IMR-90 (cell line): ENCODE measurements around the gene DRC7. TPM values are rescaled to one million over a fixed set of nuclear protein-coding genes. Genes with fewer than 3 reads are reported as not detected.

Experiments
- ATAC-seq: fragments of 200-7000 bp; cut with Tn5 transposase; 2 replicates; pipeline ENCODE4 v1.9.1; 2020; ENCODE audit warnings: low read depth, mild to moderate bottlenecking, moderate library complexity
- BruUV-seq: library from RNA; stranded (reverse); fragments of 400-500 nt; replicated peaks from 2 replicates; lab custom pipeline; 2021; lab: Mats Ljungman, UMichigan
- CTCF ChIA-PET: fragments of 300-600 bp; formaldehyde crosslinking; extraction: SDS; loops from one replicate; lab custom pipeline; 2021; ENCODE audit warnings: antibody characterized with exemption; lab: Yijun Ruan, JAX
- POLR2A ChIA-PET: fragments of 300-600 bp; sonication (Branson Sonifier 250); formaldehyde crosslinking; loops from one replicate; lab custom pipeline; 2022; ENCODE audit warnings: antibody characterized with exemption; ENCODE audit not compliant: unreplicated experiment; lab: Charles Lee
- DNase-seq: peaks from one replicate; pipeline ENCODE4 v3.0.0; 2013
- H2AFZ ChIP-seq: replicated peaks from 2 replicates; pipeline ENCODE3; 2013; ENCODE audit warnings: low read length, mild to moderate bottlenecking; ENCODE audit not compliant: poor library complexity
- H2AK5ac ChIP-seq: 2 replicates; pipeline ENCODE4 v1.6.1; 2013; ENCODE audit warnings: low read depth, low read length, inconsistent platforms
- H2AK9ac ChIP-seq: replicated peaks from 2 replicates; pipeline ENCODE3; 2013; ENCODE audit warnings: mild to moderate bottlenecking, low read depth, low read length, moderate library complexity; ENCODE audit not compliant: poor library complexity
- H2BK120ac ChIP-seq: 2 replicates; pipeline ENCODE4 v1.6.1; 2013; ENCODE audit warnings: low read depth, low read length, inconsistent platforms
- H2BK15ac ChIP-seq: 3 replicates; pipeline ENCODE4 v1.6.1; 2013; ENCODE audit warnings: low read depth, low read length, inconsistent platforms
- H2BK20ac ChIP-seq: 2 replicates; pipeline ENCODE4 v1.6.1; 2013; ENCODE audit warnings: low read depth, mild to moderate bottlenecking, inconsistent platforms, low read length, moderate library complexity
- H2BK5ac ChIP-seq: 2 replicates; pipeline ENCODE4 v1.6.1; 2013; ENCODE audit warnings: mild to moderate bottlenecking, low read depth, low read length, inconsistent platforms; ENCODE audit not compliant: poor library complexity, severe bottlenecking
- H3K14ac ChIP-seq: replicated peaks from 2 replicates; pipeline ENCODE4 v1.6.1; 2013; ENCODE audit warnings: low read depth, low read length, inconsistent platforms
- H3K18ac ChIP-seq: 2 replicates; pipeline ENCODE4 v1.6.1; 2013; ENCODE audit warnings: low read depth, low read length, control low read depth
- H3K23ac ChIP-seq: 2 replicates; pipeline ENCODE4 v1.6.1; 2013; ENCODE audit warnings: low read depth, low read length, inconsistent platforms
- H3K27ac ChIP-seq: 2 replicates; pipeline ENCODE4 v1.5.1; 2013; ENCODE audit warnings: mild to moderate bottlenecking, control low read depth, low read length; ENCODE audit not compliant: insufficient read depth
- H3K27me3 ChIP-seq: 2 replicates; pipeline ENCODE4 v1.6.1; 2013; ENCODE audit warnings: low read length; ENCODE audit not compliant: control insufficient read depth, insufficient read depth
- H3K36me3 ChIP-seq: 2 replicates; pipeline ENCODE4 v1.6.1; 2013; ENCODE audit warnings: low read length, mixed read lengths; ENCODE audit not compliant: control insufficient read depth, insufficient read depth
- H3K4ac ChIP-seq: 2 replicates; pipeline ENCODE4 v1.6.1; 2013; ENCODE audit warnings: low read depth, low read length, inconsistent platforms
- H3K4me1 ChIP-seq: 2 replicates; pipeline ENCODE4 v1.6.1; 2013; ENCODE audit warnings: low read length, mixed read lengths; ENCODE audit not compliant: control insufficient read depth, insufficient read depth
- H3K4me2 ChIP-seq: 2 replicates; pipeline ENCODE4 v1.6.1; 2013; ENCODE audit warnings: low read depth, mild to moderate bottlenecking, control low read depth, low read length, moderate library complexity
- H3K4me3 ChIP-seq: 2 replicates; pipeline ENCODE4 v1.5.1; 2013; ENCODE audit warnings: low read depth, mild to moderate bottlenecking, control low read depth, low read length, moderate library complexity; ENCODE audit not compliant: insufficient read depth
- H3K56ac ChIP-seq: 2 replicates; pipeline ENCODE4 v1.6.1; 2013; ENCODE audit warnings: low read length, inconsistent platforms; ENCODE audit not compliant: insufficient read depth; ENCODE audit errors: extremely low read depth
- H3K79me1 ChIP-seq, 2 experiments: 2 replicates each; pipeline ENCODE4 v1.6.1; 2013; ENCODE audit warnings: low read length in 2 of 2, inconsistent platforms in 1 of 2, low read depth in 1 of 2
- H3K9ac ChIP-seq: 2 replicates; pipeline ENCODE4 v1.6.1; 2013; ENCODE audit warnings: low read depth, low read length, control low read depth
- H3K9me1 ChIP-seq: 2 replicates; pipeline ENCODE4 v1.6.1; 2013; ENCODE audit warnings: low read length, inconsistent platforms; ENCODE audit not compliant: insufficient read depth
- H3K9me3 ChIP-seq: 2 replicates; pipeline ENCODE4 v1.6.1; 2013; ENCODE audit warnings: low read length; ENCODE audit not compliant: control insufficient read depth, insufficient read depth
- H4K20me1 ChIP-seq: 2 replicates; pipeline ENCODE4 v1.6.1; 2013; ENCODE audit warnings: low read length, inconsistent platforms; ENCODE audit not compliant: insufficient read depth
- H4K5ac ChIP-seq: 2 replicates; pipeline ENCODE4 v1.6.1; 2013; ENCODE audit warnings: mild to moderate bottlenecking, low read depth, low read length, control low read depth
- H4K8ac ChIP-seq, 2 experiments: 2 replicates each; pipeline ENCODE4 v1.6.1; 2013; ENCODE audit warnings: low read depth in 2 of 2, low read length in 2 of 2, control low read depth in 1 of 2, inconsistent platforms in 1 of 2
- H4K91ac ChIP-seq: 2 replicates; pipeline ENCODE4 v1.6.1; 2013; ENCODE audit warnings: low read depth, low read length, inconsistent platforms; ENCODE audit not compliant: insufficient read depth
- BHLHE40 ChIP-seq: fragments of 150-350 bp; IDR thresholded peaks from 2 replicates; pipeline ENCODE4 v1.6.1; 2016; ENCODE audit warnings: mild to moderate bottlenecking, low read depth, low read length
- CEBPB ChIP-seq: IDR thresholded peaks from 2 replicates; pipeline ENCODE4 v1.6.1; 2012; ENCODE audit warnings: low read depth, low read length, improper control_type of control experiment
- CHD1 ChIP-seq: IDR thresholded peaks from 2 replicates; pipeline ENCODE4 v1.6.1; 2012; ENCODE audit warnings: low read depth, low read length, improper control_type of control experiment
- ELK1 ChIP-seq: fragments of 150-350 bp; IDR thresholded peaks from 2 replicates; pipeline ENCODE4 v1.6.1; 2016; ENCODE audit warnings: low read depth, mild to moderate bottlenecking, low read length, moderate library complexity, borderline replicate concordance
- FOS ChIP-seq: fragments of 150-350 bp; IDR thresholded peaks from 2 replicates; pipeline ENCODE4 v1.6.1; 2016; ENCODE audit warnings: low read depth, low read length
- MAFK ChIP-seq: IDR thresholded peaks from 2 replicates; pipeline ENCODE4 v1.6.1; 2012; ENCODE audit warnings: low read depth, low read length, improper control_type of control experiment
- MAZ ChIP-seq: IDR thresholded peaks from 2 replicates; pipeline ENCODE4 v1.6.1; 2012; ENCODE audit warnings: low read depth, mild to moderate bottlenecking, low read length, improper control_type of control experiment, moderate library complexity, borderline replicate concordance
- MXI1 ChIP-seq: IDR thresholded peaks from 2 replicates; pipeline ENCODE4 v1.6.1; 2012; ENCODE audit warnings: low read depth, mild to moderate bottlenecking, low read length, moderate library complexity, borderline replicate concordance
- NFE2L2 ChIP-seq: fragments of 150-350 bp; IDR thresholded peaks from 2 replicates; pipeline ENCODE4 v1.6.1; 2016; ENCODE audit warnings: low read depth, mild to moderate bottlenecking, low read length
- POLR2A ChIP-seq: IDR thresholded peaks from 2 replicates; pipeline ENCODE4 v1.6.1; 2012; ENCODE audit warnings: mild to moderate bottlenecking, low read depth, low read length
- RAD21 ChIP-seq: IDR thresholded peaks from 2 replicates; pipeline ENCODE4 v1.6.1; 2012; ENCODE audit warnings: low read length, improper control_type of control experiment
- RCOR1 ChIP-seq: IDR thresholded peaks from 2 replicates; pipeline ENCODE4 v1.6.1; 2012; ENCODE audit warnings: mild to moderate bottlenecking, low read length, improper control_type of control experiment; ENCODE audit not compliant: insufficient replicate concordance
- RFX5 ChIP-seq: IDR thresholded peaks from 2 replicates; pipeline ENCODE4 v1.8.0; 2012; ENCODE audit warnings: low read depth, mild to moderate bottlenecking, low read length, moderate library complexity
- SMC3 ChIP-seq: fragments of 150-350 bp; IDR thresholded peaks from 2 replicates; pipeline ENCODE4 v1.6.1; 2016; ENCODE audit warnings: low read depth, mild to moderate bottlenecking, antibody characterized with exemption, low read length, moderate library complexity
- USF2 ChIP-seq: fragments of 150-350 bp; IDR thresholded peaks from 2 replicates; pipeline ENCODE4 v1.6.1; 2017; ENCODE audit warnings: mild to moderate bottlenecking, antibody characterized with exemption, low read length, low read depth
- WGBS, 2 experiments: methylation state at CpG; one replicate each; pipeline versions ENCODE4 v1.1.5 to v1.1.7; 2013; ENCODE audit warnings: missing lambda C conversion rate in 2 of 2; ENCODE audit not compliant: insufficient read length in 1 of 2; ENCODE audit errors: extremely low coverage in 2 of 2; 5-methylcytosine and 5-hydroxymethylcytosine counted together
- dilution Hi-C: fragments of 300-500 bp; cut with HindIII; formaldehyde crosslinking; loops from one replicate; pipeline ENCODE4 v1.14.3; 2018; ENCODE audit warnings: low sequenced_read_pairs; ENCODE audit not compliant: unreplicated experiment
- in situ Hi-C: fragments of 300-500 bp; cut with MboI; formaldehyde crosslinking; loops from 3 replicates; pipeline ENCODE4 v1.14.3; 2019; ENCODE audit warnings: low sequenced_read_pairs, inconsistent platforms, mixed read lengths
- intact Hi-C: fragments of 100-400 bp; cut with micrococcal nuclease; formaldehyde crosslinking; loops from 2 replicates; pipeline ENCODE4 v1.10.0; 2022
- polyA plus RNA-seq, 3 experiments: library from polyadenylated mRNA; depleted of rRNA; stranded (reverse); fragments of >200 nt; gene quantifications; 2 replicates each; pipeline ENCODE4 v1.2.3, GENCODE V29; 2012; ENCODE audit warnings: low replicate concordance in 1 of 3
- total RNA-seq: library from RNA; depleted of rRNA; stranded (reverse); fragments of >200 nt; gene quantifications from 2 replicates; pipeline ENCODE4 v1.2.3, GENCODE V29; 2012
- TF ChIP-seq, protein P1 (sequence below): conservative IDR thresholded peaks from 2 replicates; pipeline ENCODE4 v1.5.1; 2012; ENCODE audit warnings: mild to moderate bottlenecking, low read depth, low read length, improper control_type of control experiment

Gene DRC7
- total and polyA plus RNA-seq, 2 of the 4 experiments (the other 2 are of a cell fraction): not detected

DNA sequence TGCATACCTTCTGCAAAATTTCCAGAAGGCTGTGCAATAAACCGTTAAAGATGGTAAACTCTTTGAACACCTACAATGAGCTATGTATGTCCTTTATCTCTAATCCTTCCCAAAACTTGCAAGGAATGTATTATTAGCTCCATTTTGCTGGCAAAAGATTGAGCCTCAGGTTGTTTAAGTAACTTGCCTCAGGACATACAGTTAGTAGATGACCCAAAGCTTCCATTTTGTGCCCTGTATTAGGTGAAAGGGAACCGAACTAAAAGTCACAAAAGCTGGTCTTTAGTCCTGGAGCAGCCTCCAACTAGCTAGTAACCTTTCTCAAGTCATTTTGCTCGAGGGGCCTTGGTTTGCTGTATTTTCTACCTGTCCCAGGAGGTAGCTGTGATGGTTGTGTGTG, 22.2 kb upstream of the DRC7 start:
- Histone ChIP-seq H4K20me1 (no peaks in the 10 kb centered on the region; the same call in 1 of the 2 replicates), H3K23ac (no peak overlapping the region), H3K4me2 (no peak overlapping the region), H2AK9ac (no peak overlapping the region), H2BK120ac (no peak overlapping the region), H3K9ac (no peak overlapping the region), H3K56ac (no peak overlapping the region), H3K9me1 (no peaks in the 10 kb centered on the region; the same call in 1 of the 2 replicates), H2BK20ac (no peak overlapping the region), H3K79me1 (no peaks in the 10 kb centered on the region), H3K14ac (no peak overlapping the region), H3K27me3 (peaks cover 61% of the 10 kb centered on the region), H2BK15ac (no peak overlapping the region), H3K9me3 (no peaks in the 10 kb centered on the region), H4K91ac (no peak overlapping the region), H2BK5ac (no peak overlapping the region), H3K27ac (no peak overlapping the region), H2AK5ac (no peak overlapping the region), H4K5ac (no peak overlapping the region), H3K4me1 (no peaks in the 10 kb centered on the region), H3K4ac (no peak overlapping the region), H3K4me3 (no peak overlapping the region), H4K8ac (no peak overlapping the region), H3K36me3 (no peaks in the 10 kb centered on the region), H3K18ac (no peak overlapping the region), H2AFZ (no peak overlapping the region)
- DNase-seq: no peak
- no CpG with 5 or more reads among the region's 3 CpGs for WGBS, 2 experiments
- intact Hi-C loops (no loop called here), in situ Hi-C loops (no loop called here), dilution Hi-C loops (no loop called here)
- BruUV-seq: no TSS peak
- TF ChIP-seq MAZ (no peak), POLR2A (no peak), RCOR1 (no peak), RFX5 (no peak), MXI1 (no peak), CEBPB (no peak), USF2 (no peak), CHD1 (no peak), ELK1 (no peak), SMC3 (no peak), MAFK (no peak), BHLHE40 (no peak), FOS (no peak), NFE2L2 (no peak), RAD21 (no peak)
- TF ChIP-seq, protein P1, sequence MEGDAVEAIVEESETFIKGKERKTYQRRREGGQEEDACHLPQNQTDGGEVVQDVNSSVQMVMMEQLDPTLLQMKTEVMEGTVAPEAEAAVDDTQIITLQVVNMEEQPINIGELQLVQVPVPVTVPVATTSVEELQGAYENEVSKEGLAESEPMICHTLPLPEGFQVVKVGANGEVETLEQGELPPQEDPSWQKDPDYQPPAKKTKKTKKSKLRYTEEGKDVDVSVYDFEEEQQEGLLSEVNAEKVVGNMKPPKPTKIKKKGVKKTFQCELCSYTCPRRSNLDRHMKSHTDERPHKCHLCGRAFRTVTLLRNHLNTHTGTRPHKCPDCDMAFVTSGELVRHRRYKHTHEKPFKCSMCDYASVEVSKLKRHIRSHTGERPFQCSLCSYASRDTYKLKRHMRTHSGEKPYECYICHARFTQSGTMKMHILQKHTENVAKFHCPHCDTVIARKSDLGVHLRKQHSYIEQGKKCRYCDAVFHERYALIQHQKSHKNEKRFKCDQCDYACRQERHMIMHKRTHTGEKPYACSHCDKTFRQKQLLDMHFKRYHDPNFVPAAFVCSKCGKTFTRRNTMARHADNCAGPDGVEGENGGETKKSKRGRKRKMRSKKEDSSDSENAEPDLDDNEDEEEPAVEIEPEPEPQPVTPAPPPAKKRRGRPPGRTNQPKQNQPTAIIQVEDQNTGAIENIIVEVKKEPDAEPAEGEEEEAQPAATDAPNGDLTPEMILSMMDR: no peak
- no peak for ATAC-seq
- ChIA-PET POLR2A (no interaction called here), CTCF (no interaction called here)
